MCF 10A (cell line): Measurements from ENCODE around the gene TREM1. TPM values are rescaled to one million over a fixed set of nuclear protein-coding genes. Genes with fewer than 3 reads are reported as not detected.
A peak's percentile ranks its signal among the peaks of the same experiment; 100 is the strongest.

ENCODE experiments used
- BruUV-seq: library from RNA; stranded (reverse); fragments of 400-500 nt; replicated peaks from 2 replicates; lab custom pipeline; 2021; lab: Mats Ljungman, UMichigan
- CTCF ChIA-PET: fragments of 300-600 bp; sonication (Branson Sonifier 250); formaldehyde crosslinking; extraction: SDS; loops from one replicate; lab custom pipeline; 2021; ENCODE audit warnings: antibody characterized with exemption, inconsistent platforms; lab: Yijun Ruan, JAX
- POLR2A ChIA-PET: fragments of 300-600, 350-650 bp; sonication (Branson Sonifier 250); formaldehyde crosslinking; extraction: SDS; loops from one replicate; lab custom pipeline; 2020; ENCODE audit warnings: antibody characterized with exemption, inconsistent platforms; lab: Yijun Ruan, JAX
- DNase-seq: peaks from one replicate; pipeline ENCODE4 v3.0.0-alpha.2; 2018; ENCODE audit not compliant: unreplicated experiment
- H3K27ac Mint-ChIP-seq: one replicate; pipeline ENCODE4 v1.8.0; 2022; ENCODE audit warnings: mild to moderate bottlenecking, low read depth, mixed read lengths; ENCODE audit not compliant: unreplicated experiment
- H3K27me3 Mint-ChIP-seq: one replicate; pipeline ENCODE4 v1.8.0; 2022; ENCODE audit warnings: mixed read lengths; ENCODE audit not compliant: insufficient read depth, unreplicated experiment
- H3K36me3 Mint-ChIP-seq: one replicate; pipeline ENCODE4 v1.8.0; 2022; ENCODE audit warnings: mild to moderate bottlenecking, moderate library complexity, mixed read lengths; ENCODE audit not compliant: insufficient read depth, unreplicated experiment
- H3K4me1 Mint-ChIP-seq: one replicate; pipeline ENCODE4 v1.8.0; 2022; ENCODE audit warnings: mixed read lengths; ENCODE audit not compliant: insufficient read depth, unreplicated experiment
- H3K4me3 Mint-ChIP-seq: one replicate; pipeline ENCODE4 v1.8.0; 2022; ENCODE audit warnings: mild to moderate bottlenecking, moderate library complexity, mixed read lengths; ENCODE audit not compliant: unreplicated experiment
- H3K9me3 Mint-ChIP-seq: one replicate; pipeline ENCODE4 v1.8.0; 2022; ENCODE audit warnings: mixed read lengths; ENCODE audit not compliant: unreplicated experiment
- CTCF ChIP-seq: fragments of 200-600 bp; IDR thresholded peaks from one replicate; pipeline ENCODE4 v1.8.0; 2022; ENCODE audit warnings: antibody characterized with exemption, mild to moderate bottlenecking; ENCODE audit not compliant: unreplicated experiment
- intact Hi-C: fragments of 100-400 bp; cut with micrococcal nuclease; formaldehyde crosslinking; loops from 2 replicates; pipeline ENCODE4 v1.14.1; 2022
- total RNA-seq: library from RNA; stranded (reverse); gene quantifications from 2 replicates; pipeline ENCODE4 v1.2.3, GENCODE V29; 2022

TREM1 gene
- total RNA-seq, 1 experiment from 2014 or later = 9.9 TPM

- ChIA-PET CTCF (no interaction called here), POLR2A (no interaction called here)
- Mint-ChIP-seq H3K4me1 (peaks cover 19% of the 10 kb centered on the region), H3K9me3 (peaks cover 16% of the 10 kb centered on the region), H3K27me3 (peaks cover 17% of the 10 kb centered on the region), H3K36me3 (no peaks in the 10 kb centered on the region), H3K27ac (no peak overlapping the region), H3K4me3 (no peak overlapping the region)
- no peak for TF ChIP-seq CTCF
- BruUV-seq = no TSS peak
- intact Hi-C loops = no loop called here
- peak; percentile 76 for DNase-seq
Observed at GRCh38 chr6:41257369-41258195, 28.9 kb downstream of the TREM1 start.

GRCh38 chr6:41256383-41256782 is 30.1 kb downstream of the TREM1 start:
- TF ChIP-seq CTCF = no peak
- no TSS peak for BruUV-seq
- H3K27ac Mint-ChIP-seq = peak overlapping the region; percentile 60
- no peak overlapping the region for H3K4me3 Mint-ChIP-seq
- ChIA-PET CTCF (interaction anchor here (0.6 kb wide), 1 partner anchor 51 kb away, joined by 4 read pairs; no protein-coding TSS in a partner anchor), POLR2A (no interaction called here)
- DNase-seq = no peak
- H3K27me3 Mint-ChIP-seq = peaks cover 29% of the 10 kb centered on the region
- H3K36me3 Mint-ChIP-seq = peaks cover 4% of the 10 kb centered on the region
- H3K9me3 Mint-ChIP-seq = peaks cover 9% of the 10 kb centered on the region
- peaks cover 19% of the 10 kb centered on the region for H3K4me1 Mint-ChIP-seq
- intact Hi-C loops = no loop called here

- CTCF ChIA-PET = interaction anchor here (0.6 kb wide), 1 partner anchor 51 kb away, joined by 4 read pairs; no protein-coding TSS in a partner anchor
- no peak for TF ChIP-seq CTCF
- no TSS peak for BruUV-seq
- Mint-ChIP-seq H3K4me1 (peaks cover 19% of the 10 kb centered on the region), H3K36me3 (peaks cover 4% of the 10 kb centered on the region), H3K27me3 (peaks cover 30% of the 10 kb centered on the region), H3K4me3 (no peak overlapping the region), H3K9me3 (peaks cover 9% of the 10 kb centered on the region), H3K27ac (no peak overlapping the region)
- POLR2A ChIA-PET = no interaction called here
- intact Hi-C loops = no loop called here
- no peak for DNase-seq
Observed at GRCh38 chr6:41255638-41256246, 30.7 kb downstream of the TREM1 start.

GRCh38 chr6:41255110-41255509 is 31.4 kb downstream of the TREM1 start:
- H3K4me1 Mint-ChIP-seq = peaks cover 19% of the 10 kb centered on the region
- H3K27ac Mint-ChIP-seq = no peak overlapping the region
- CTCF ChIA-PET = no interaction called here
- BruUV-seq = no TSS peak
- H3K4me3 Mint-ChIP-seq = no peak overlapping the region
- TF ChIP-seq CTCF = no peak
- no peak for DNase-seq
- H3K9me3 Mint-ChIP-seq = peaks cover 9% of the 10 kb centered on the region
- peaks cover 30% of the 10 kb centered on the region for H3K27me3 Mint-ChIP-seq
- POLR2A ChIA-PET = interaction anchor here (0.6 kb wide), 1 partner anchor 1289 kb away, joined by 3 read pairs; no protein-coding TSS in a partner anchor
- peaks cover 4% of the 10 kb centered on the region for H3K36me3 Mint-ChIP-seq
- intact Hi-C loops = no loop called here
